NCI-H2196 (cell line): Measurements from ENCODE around the gene WDR93.
"Not testable (repeated sequence)": the region's sequence is repeated elsewhere in the genome, so short reads cannot be mapped to it uniquely, and the experiment has no call there.

Experiments used
- DNase-seq: peaks from one replicate; lab custom pipeline; 2025; ENCODE audit not compliant: unreplicated experiment; lab: John Stamatoyannopoulos, UW

The WDR93 gene

DNA sequence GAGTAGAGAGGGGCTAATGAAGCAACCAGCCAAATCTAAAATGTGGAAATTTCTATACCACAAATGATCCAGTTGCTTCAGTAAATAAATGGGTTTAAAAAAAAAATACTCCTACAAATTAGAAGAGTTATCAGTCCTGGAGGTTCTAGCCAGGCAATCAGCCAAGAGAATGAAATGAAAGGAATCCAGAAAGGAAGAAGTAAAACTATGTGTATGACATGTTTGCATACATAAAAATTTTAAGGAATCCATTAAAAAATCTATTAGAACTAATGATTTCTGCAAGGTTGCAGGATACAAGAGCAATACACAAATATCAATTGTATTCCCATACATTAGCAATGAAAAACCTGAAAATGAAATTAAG, 95.1 kb downstream of the WDR93 start:
- DNase-seq: no peak

- no peak for DNase-seq
Observed at GRCh38 chr15:89787944-89788343, 97.3 kb downstream of the WDR93 start.

GRCh38 chr15:89788585-89788984, 98.0 kb downstream of the WDR93 start:
- not testable (repeated sequence) for DNase-seq

- DNase-seq: no peak
Observed at GRCh38 chr15:89790206-89790605, 99.6 kb downstream of the WDR93 start.

DNA sequence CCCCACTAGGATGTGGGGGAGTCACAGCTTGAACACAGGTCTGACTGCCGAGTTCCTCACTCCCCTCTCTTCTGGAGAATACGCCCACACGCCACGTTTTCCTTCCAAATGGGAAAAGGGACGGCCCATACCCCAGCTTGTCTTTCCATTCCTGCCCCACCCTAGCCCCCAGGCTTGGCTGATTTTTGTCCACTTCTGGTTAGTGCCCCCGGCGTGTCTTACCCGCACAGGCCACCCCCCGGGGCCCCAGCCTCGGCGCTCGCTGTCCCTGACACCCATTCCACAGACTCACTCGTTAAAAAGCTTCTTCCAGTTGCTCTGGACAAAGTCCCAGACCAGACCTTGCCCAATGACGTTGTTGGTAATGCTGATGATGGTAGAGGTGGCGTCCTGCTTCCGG, 100.0 kb downstream of the WDR93 start:
- no peak for DNase-seq

DNA sequence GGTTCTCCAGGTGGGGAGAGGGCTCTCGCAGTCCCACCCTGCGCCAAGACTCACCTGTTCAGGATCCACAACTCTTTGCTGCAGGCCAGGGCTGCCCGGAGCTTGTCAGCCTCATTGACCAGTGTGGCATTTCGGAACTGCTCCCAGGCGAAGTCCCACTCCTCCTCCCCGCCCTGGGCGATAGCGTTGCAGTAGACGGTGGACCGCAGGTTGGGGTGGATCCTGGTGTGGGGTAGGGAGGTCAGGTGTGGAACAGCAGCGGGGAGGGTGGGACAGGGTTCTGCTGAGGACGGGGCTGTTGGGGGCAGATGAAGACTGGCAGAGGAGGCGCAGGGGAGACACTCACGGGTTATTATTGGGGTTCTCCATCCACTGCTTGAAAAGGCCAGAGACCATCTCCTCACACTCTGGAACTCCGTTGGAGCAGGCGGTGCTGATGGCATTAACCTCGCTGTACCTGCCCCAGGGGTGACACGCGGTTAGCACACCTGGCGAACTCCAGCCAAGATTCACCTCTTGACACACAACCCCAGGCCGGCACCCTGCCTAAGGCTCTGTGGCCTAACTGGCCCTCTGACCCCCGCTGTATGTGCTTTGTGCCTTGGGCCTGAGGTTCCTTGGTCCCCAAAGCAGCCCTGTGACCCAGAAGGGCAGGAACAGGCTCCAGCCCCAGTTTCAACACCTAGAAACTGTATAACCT, 101.6 kb downstream of the WDR93 start:
- DNase-seq: no peak
